AG04450 (cell line): ENCODE data around the gene HAUS7. TPM values are rescaled to one million over a fixed set of nuclear protein-coding genes. Genes with fewer than 3 reads are reported as not detected.

Experiments used
- CTCF ChIA-PET: fragments of 300-600, 350-600 bp; formaldehyde crosslinking; extraction: SDS; loops from one replicate; lab custom pipeline; 2022; ENCODE audit warnings: antibody characterized with exemption, inconsistent platforms; lab: Charles Lee
- POLR2A ChIA-PET: fragments of 350-600 bp; formaldehyde crosslinking; extraction: SDS; loops from one replicate; lab custom pipeline; 2021; ENCODE audit warnings: antibody characterized with exemption, inconsistent platforms; lab: Yijun Ruan, JAX
- DNase-seq: peaks from one replicate; pipeline ENCODE4 v3.0.0-alpha.2; 2011; ENCODE audit warnings: low read depth, low spot score
- H3K27ac ChIP-seq: one replicate; pipeline ENCODE4 v1.5.1; 2012; ENCODE audit warnings: low read depth, low read length, control low read depth
- H3K27me3 ChIP-seq: one replicate; pipeline ENCODE4 v1.6.0; 2012; ENCODE audit warnings: low read length; ENCODE audit not compliant: control insufficient read depth, insufficient read depth
- H3K4me3 ChIP-seq: 2 replicates; pipeline ENCODE4 v1.5.1; 2011; ENCODE audit warnings: mild to moderate bottlenecking, low read depth, low read length, control low read depth
- H3K9me3 ChIP-seq: 2 replicates; pipeline ENCODE4 v1.5.1; 2012; ENCODE audit warnings: low read length; ENCODE audit not compliant: control insufficient read depth, insufficient read depth
- polyA plus RNA-seq: library from polyadenylated mRNA; depleted of rRNA; stranded (reverse); fragments of >200 nt; gene quantifications from 2 replicates; pipeline ENCODE4 v1.2.3, GENCODE V29; 2011
- TF ChIP-seq, protein P1 (sequence below): IDR thresholded peaks from 2 replicates; pipeline ENCODE4 v1.5.1; 2011; ENCODE audit warnings: low read depth, low read length, control low read depth, inconsistent platforms

The HAUS7 gene
- polyA plus RNA-seq, 1 experiment, result 13.2 TPM

DNA sequence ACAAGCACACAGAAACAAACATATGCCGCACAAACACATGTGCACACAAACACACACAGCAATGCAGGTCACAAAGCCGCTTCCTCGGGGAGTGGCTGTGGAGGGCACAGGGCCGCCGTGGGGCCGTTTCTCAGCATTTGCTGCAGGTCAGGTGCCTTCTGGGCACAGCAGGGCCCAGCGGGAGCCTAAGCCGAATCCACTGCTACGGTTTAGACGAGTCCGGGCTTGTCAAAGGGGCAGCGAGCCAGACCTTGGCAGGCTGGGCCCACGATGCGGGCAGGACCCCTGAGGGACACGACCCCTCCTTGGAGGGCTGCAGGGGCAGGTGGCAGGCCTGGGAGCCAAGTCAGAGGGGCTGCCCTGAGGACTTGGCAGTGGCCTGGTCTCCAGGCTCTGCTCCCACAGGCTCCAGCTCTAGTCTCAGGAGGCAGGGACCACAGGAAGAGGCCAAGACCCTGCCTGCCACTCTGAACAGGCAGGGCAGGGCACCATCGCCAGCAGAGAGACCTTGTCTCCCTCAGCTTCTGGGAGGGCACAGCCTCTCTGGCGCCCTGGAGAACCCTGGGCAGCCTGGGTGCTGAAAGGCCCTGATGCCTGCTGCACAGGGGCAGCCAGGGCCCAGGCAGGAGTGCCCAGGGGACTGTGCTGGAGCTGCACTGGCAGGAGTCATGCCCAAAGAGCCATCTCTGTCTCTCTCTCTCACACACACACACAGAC lies 41.6 kb upstream of the HAUS7 start:
- no peaks in the 10 kb centered on the region for H3K9me3 ChIP-seq
- no peak overlapping the region for H3K27ac ChIP-seq
- TF ChIP-seq, protein P1, sequence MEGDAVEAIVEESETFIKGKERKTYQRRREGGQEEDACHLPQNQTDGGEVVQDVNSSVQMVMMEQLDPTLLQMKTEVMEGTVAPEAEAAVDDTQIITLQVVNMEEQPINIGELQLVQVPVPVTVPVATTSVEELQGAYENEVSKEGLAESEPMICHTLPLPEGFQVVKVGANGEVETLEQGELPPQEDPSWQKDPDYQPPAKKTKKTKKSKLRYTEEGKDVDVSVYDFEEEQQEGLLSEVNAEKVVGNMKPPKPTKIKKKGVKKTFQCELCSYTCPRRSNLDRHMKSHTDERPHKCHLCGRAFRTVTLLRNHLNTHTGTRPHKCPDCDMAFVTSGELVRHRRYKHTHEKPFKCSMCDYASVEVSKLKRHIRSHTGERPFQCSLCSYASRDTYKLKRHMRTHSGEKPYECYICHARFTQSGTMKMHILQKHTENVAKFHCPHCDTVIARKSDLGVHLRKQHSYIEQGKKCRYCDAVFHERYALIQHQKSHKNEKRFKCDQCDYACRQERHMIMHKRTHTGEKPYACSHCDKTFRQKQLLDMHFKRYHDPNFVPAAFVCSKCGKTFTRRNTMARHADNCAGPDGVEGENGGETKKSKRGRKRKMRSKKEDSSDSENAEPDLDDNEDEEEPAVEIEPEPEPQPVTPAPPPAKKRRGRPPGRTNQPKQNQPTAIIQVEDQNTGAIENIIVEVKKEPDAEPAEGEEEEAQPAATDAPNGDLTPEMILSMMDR, result no peak
- ChIA-PET CTCF (interaction anchor here (0.5 to 1.8 kb wide), 3 partner anchors 27 to 41 kb away, joined by 3 to 8 read pairs (median 4); partner anchors contain the start of gene HAUS7), POLR2A (interaction anchor here (0.6 to 1.5 kb wide), 2 partner anchors 41 to 610 kb away, joined by 4 read pairs; no protein-coding TSS in a partner anchor)
- no peak overlapping the region for H3K4me3 ChIP-seq
- H3K27me3 ChIP-seq, result peaks cover 4% of the 10 kb centered on the region
- DNase-seq, result no peak

DNA sequence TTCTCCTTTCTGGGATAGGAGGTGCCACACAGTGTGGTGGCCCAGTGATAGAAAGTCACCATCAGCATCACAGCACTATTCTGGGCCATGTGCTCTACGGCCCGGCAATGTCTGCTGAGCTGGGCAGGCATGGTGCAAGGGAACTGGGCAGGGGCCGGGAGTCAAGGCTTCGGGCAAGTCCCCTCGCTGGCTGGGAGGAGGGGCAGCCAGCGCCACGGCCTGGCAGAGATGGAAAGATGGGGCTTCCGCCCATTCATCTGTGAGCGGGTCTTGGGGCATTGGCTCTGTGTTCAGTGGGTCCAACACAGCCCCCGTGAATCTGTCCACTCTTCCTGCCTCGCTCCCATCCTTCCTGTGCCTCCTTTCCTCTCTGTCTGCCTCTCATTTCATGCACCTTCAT lies 40.0 kb upstream of the HAUS7 start:
- TF ChIP-seq, protein P1, result no peak
- Histone ChIP-seq H3K9me3 (no peaks in the 10 kb centered on the region), H3K27me3 (no peaks in the 10 kb centered on the region), H3K4me3 (no peak overlapping the region), H3K27ac (no peak overlapping the region)
- no peak for DNase-seq
- CTCF ChIA-PET, result interaction anchor here (1.3 to 1.8 kb wide), 2 partner anchors 39 to 49 kb away, joined by 4 to 8 read pairs; partner anchors contain the start of gene HAUS7
- POLR2A ChIA-PET, result no interaction called here

DNA sequence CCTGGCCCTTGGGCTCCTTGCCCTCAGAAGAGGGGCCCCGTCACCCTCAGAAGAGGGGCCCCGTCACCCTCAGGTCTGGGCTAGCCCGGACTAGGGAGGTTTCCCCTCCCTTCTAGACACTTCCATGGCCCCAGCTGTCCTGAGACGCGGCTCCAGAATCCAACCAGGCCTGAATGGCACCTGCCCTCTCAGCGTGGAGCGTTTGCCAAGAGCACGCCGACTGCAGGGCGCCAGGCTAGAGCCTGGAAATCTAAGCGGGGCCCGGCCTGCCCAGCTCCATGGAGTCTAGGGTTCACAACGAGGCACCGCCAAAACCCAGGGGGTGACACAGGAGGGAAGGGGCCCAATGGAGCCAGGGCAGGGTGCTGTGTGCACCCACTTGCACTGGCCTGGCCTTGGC lies 39.2 kb upstream of the HAUS7 start:
- ChIA-PET CTCF (interaction anchor here (0.7 kb wide), 1 partner anchor 39 kb away, joined by 3 read pairs; the partner anchor contains the start of gene HAUS7), POLR2A (no interaction called here)
- Histone ChIP-seq H3K27me3 (no peaks in the 10 kb centered on the region), H3K27ac (no peak overlapping the region), H3K4me3 (no peak overlapping the region), H3K9me3 (no peaks in the 10 kb centered on the region)
- DNase-seq, result no peak
- TF ChIP-seq, protein P1, result no peak

DNA sequence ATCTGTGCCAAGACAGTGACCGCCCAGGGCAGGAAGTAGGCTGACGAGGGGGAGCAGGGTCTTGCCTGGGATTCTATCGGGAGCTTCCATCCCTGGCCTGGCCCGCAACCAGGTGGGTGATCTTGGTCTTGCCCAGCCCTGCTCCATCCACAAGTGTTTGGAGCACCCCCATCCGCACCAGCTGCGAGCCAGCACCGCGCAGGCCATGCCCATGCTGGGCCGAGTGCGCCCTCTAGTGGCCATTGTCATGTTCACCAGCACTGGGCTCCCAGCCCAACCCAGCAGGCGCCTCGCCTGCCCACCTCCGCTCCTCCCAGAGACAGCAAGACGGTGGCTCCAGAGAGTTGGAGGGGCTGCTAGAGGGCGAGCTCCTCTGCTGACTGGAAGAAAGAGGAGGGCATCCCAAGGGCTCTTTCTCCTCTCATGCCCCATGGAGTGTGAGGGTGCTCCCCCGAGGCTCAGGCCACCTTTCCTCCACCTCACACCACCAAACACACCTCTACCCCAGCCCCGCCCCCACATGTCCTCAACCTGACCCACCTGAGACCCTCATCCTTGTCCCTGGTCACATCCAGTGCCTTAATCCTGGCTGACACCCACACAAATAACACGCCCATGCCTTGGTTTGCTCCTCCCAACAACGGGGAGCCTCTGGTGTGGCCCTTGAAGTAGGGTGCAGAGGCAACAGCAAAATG lies 37.3 kb upstream of the HAUS7 start:
- Histone ChIP-seq H3K4me3 (no peak overlapping the region), H3K27me3 (no peaks in the 10 kb centered on the region), H3K9me3 (no peaks in the 10 kb centered on the region), H3K27ac (no peak overlapping the region)
- CTCF ChIA-PET, result interaction anchor here (0.8 to 4.1 kb wide), 13 partner anchors 11 to 566 kb away, joined by 3 to 62 read pairs (median 5); partner anchors contain the start of genes BGN and HAUS7
- TF ChIP-seq, protein P1, result peak; percentile 65
- peak; percentile 30 for DNase-seq
- POLR2A ChIA-PET, result no interaction called here
